Stimulated activated CD8-positive, alpha-beta memory T cell treated with anti-CD3 and anti-CD28 coated beads, Interleukin-4, amount 100 ng/mL, for 1 hour (primary cell): ENCODE measurements around the gene AKNA.

Experiments used
- DNase-seq, 2 donors: peaks; one replicate each; pipeline ENCODE4 v3.0.0-alpha.2; 2020; ENCODE audit warnings: low read depth in 2 of 2, low spot score in 1 of 2

AKNA gene

DNA sequence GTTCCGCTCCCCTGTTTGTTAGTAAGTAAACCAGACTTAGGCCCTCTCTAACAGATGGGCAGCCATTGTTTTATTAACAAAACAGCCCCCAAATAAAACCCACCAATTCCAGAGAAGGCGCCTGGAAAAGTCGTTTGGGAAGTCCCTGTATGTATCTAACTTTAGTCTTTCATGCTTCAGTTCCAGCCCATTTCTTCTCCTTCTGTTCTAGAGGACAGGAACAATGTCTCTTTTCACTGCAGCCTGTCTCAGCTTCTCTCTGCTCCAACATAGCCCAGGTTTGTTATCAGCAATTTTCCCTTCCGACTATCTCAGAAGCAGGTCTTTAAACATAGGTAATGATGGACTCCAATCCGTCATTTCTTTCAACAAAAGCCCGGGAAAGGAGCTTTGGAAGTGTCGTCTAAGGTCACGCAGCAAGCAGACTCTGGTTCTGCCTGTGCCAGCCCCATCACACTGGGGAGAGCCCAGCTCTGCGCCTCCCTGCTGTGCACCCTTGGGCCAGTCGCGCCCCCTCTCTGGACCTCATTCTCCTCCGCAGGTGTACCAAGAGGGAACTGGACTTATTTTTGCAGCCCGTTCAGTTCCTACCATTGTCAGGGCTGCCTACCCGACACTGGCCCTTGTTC lies 9.6 kb upstream of the AKNA start:
- no peak for DNase-seq

DNA sequence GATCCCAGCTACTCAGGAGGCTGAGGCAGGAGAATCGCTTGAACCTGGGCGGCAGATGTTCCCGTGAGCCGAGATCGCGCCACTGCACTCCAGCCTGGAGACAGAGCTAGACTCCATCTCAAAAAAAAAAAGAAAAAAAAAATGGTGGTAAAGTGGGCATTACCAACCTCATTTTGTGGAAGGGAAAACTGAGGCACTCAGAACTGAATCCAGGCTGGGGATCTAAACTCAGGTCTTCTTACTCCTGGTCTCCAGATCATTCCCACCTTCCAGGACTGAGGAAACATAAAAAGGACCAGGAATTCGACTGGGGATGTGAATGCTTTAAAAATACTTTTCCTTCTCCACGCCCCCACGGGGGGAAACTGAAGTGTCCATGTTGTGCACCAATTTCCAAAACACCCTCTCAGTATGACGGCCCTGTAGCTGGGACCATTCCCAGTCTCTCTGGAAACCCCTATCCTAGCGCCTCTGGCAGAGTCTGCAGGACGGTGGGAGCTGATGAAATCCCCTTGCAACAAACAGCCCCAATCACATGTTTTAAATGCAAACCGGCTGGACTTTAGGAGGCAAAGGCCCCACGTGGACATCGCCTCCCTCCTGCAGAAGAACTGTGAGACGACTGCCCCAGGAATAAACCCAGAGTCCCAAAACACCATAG lies 8.9 kb upstream of the AKNA start:
- DNase-seq, result no peak

DNA sequence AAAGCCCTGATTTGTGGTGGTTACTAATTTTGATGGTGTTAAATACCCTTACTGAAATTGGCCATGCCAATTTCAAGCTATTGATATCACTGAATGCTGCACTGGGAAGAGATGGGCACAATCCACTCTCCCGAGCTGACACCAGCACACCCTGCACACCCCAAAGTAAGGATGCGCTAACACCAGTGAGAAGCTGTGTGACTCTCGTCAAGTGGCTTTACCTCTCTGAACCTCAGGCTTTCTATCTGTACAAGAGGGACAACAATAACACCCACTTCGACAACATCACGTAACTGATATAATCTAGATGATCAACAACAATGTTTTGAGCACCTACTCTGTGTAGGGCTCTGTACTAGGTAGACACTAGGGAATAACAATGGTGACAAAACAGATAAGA lies 8.0 kb upstream of the AKNA start:
- DNase-seq, result no peak

DNA sequence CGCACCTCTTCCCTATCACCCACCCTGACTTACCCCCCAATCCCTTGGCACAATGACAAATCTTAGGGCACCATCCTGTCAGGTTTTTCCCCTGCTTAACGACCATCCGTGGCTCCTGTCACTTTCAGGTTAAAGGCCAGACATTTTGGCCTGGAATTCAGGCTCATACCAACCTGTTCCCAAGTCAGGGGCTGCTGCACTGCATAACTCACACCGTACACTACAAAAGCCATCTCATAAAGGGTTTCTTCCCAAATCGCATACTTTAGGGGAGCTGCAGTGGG lies 7.5 kb upstream of the AKNA start:
- DNase-seq, result no peak

DNA sequence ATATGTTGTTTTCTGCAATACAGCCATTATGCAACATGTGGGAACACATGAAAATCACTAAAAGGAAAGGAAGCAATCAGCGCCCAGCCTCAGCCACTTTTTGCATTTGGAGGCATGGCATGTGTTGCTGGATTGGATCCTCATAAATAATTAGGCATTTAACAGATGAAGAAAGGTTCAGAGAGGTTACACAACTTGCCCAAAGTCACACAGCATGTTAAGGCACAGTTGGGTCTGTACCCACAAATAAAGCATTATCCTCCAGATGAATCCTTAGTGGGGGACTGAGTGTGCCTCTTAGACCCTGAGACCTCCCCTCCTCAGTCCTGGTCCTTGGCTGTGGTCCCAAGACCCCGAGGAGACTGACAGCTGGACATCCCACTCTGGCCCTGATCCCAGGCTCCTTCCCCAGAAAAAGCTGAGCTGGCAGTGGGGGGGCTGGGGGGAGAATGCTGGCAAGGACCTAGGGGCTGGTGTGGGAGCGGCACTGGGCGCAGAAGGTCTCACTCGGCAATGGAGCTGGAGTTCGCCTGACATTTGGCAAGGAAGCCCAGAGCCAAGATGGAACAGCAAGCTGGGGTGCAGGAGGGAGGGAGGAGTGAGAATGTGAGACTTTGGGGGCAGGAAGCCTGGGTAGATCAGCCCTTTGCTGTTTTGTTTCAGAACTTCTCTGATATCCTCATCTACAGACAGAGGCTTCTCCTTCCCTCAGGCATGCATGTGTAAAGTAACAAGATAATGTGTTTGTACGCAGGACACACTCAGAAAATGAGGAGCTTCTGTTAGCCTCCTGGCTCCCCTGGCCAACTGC lies 6.9 kb upstream of the AKNA start:
- DNase-seq, result no peak

DNA sequence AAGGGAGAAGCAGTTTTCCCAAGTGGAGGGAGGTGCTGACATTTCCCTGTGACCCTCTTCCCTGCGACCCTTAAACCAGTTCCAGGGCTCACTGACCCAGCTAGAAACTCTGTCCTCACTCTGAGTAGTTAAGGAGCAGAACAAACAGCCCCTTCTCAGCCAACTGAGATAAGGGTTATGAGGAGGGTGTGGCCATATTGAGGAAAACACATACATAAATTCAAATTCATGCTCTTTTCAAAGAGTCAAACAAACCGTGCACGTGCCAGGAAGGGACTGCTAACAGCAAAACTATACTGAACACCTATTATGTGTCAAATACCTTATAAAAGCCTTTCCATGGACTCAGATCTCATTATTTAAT lies 4.9 kb upstream of the AKNA start:
- no peak for DNase-seq

DNA sequence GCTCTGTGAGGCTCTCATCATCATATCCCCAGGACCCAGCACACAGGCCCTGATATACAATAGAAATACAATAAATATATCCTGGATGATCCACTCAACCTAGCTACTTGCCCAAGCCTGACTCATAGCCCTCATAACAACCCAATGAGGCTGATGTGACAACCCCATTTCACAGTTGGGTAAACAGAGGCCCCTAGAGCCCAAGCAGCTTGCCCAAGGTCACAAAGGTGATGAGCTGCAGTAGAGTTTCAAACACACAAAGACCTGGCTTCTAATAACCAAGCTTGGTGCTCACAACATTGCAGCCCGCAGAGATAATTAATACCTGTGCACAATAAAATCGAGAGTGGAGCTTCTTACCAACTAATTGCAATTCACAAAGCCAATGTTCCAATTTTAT lies 3.2 kb upstream of the AKNA start:
- no peak for DNase-seq

DNA sequence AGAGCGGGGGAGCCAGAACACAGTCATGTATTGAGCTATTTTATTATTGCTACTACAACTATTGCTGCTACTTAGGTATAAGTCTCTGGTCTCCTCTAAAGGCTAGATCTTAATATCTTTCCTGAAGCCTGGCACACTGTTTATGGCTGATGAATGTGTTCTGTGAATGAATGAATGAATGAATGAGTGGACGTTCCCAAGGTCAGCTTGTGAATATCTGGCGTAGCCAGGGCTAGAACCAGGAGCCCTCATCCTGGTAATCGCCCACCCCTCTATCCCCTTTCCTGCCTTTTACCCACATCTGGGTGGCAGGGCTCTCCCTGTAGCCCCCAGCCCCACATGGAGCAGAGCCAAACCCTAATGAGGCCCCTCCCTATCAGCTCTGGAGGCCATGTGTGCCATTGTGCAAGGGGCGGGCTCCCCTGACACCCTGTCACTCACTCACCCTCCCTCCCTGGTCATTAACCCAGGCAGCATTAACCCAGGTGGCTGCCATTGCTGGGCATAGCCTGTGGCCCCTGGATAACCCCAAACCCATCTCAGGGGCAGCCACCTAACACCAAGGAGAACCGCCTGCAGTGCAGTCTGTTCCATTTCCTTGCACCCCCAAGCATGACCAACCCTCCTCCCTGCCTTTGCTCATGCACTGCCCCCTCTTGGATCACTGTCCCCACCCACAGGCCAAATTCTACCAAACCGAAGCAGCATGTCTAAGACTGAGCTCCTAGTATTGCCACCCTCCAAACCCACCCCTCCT lies 2.0 kb upstream of the AKNA start:
- DNase-seq, result no peak

DNA sequence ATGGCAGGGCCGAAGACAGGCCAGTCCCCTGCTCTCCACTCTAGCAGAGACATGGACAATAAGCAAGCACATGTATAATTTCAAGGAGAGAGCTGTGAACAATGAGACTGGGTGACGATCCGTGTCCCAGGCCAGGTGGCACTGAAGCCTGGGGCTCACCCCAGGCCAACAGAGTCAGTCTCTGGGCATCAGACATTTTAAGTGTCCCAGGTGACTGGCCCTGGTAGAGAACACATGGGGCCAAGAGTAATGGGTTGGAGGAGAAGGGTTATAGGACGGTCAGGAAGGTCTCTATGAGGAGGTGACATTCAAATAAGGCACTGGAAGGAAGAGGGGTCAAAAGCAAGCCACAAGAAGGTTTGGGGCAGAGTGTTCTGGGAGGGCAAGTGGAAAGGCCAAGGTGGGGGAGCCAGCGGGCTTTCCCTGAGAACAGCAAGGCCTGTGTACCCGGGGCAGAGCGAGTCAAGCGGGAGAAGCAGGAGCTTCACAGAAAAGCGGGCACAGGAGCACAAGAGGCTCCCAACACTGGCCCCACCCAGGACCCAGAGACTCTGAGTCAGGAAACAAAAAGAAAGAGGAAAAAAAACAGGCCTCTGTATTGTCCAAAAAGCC lies 1.1 kb upstream of the AKNA start:
- no peak for DNase-seq

DNA sequence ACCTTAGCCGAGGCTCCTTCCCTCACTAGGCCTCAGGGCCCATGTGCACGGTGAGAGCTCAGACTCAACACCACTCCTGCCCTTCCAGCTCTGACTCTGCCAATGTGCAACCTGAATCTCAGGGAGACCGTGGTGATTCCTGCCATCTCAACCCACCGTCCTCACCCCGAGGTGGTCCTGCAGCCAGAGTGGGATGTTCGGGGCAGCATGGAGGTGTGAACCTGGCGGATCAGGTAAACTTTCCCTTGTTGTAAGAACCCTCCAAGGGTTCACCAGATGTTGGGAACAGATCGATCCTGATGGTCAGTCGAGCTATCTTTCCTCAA lies 538 bp upstream of the AKNA start:
- no peak for DNase-seq

DNA sequence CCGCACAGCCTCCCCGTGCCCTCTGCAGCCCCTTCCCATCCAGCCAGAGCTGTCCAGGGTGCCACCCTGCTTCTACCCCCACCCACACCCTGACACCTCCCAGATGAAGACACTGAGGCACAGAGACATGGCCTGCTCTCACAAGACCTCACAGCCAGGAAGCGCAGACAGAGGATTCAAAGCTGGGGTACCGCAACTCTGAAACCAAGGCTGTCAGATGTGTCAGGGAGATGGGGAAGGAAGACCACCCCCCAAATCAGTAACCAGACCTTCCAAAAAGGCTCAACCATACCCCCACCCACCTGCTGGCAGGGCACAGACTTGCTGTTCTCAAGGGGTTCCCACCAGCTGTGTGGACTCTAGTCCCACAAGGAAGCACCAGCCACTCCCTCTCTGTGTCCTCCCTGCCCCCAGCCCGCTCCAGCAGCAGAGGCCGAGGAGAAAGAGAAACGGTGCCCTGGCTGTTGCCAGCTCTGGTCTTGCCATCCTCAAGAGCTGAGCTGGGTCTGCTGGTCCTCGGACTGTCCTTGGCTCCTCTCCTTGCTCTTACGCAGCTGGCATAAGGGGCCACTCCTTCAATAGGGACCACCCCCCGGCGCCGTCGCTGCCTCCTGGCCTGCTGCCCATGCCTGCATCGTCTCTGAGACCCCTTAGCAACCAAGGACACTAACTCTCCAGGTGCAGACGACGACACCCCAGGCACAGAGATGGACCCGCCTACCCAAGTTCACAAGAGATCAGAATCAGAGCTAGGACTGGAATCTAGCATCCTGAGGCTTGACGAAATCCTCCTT lies 699 bp downstream of the AKNA start:
- DNase-seq, result no peak

DNA sequence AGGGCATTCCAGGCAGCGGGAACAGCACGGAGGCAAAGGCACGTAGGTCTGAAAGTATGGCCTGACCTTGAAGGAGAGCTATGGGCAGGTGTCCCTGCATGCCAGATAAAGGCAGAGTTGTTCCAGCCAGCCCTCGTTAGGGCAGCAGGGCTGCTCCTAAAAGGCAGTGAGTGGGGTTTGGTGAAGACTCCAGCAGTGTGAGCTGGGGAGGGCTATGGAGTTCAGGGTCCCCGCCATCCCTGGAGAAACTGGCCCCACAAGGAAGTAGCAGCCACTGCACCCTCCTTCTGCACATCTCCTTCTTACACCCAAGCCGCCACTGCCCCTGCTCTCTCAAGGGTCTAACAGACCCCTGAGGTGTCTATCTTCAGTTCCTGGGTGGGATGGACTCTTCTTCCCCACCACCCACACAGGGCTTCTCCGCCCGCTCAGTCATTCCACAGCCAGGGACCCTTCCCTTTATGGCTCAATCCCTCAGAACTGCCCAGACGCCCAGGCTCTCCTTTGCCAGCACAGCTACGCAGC lies 1.4 kb downstream of the AKNA start:
- DNase-seq, result no peak

DNA sequence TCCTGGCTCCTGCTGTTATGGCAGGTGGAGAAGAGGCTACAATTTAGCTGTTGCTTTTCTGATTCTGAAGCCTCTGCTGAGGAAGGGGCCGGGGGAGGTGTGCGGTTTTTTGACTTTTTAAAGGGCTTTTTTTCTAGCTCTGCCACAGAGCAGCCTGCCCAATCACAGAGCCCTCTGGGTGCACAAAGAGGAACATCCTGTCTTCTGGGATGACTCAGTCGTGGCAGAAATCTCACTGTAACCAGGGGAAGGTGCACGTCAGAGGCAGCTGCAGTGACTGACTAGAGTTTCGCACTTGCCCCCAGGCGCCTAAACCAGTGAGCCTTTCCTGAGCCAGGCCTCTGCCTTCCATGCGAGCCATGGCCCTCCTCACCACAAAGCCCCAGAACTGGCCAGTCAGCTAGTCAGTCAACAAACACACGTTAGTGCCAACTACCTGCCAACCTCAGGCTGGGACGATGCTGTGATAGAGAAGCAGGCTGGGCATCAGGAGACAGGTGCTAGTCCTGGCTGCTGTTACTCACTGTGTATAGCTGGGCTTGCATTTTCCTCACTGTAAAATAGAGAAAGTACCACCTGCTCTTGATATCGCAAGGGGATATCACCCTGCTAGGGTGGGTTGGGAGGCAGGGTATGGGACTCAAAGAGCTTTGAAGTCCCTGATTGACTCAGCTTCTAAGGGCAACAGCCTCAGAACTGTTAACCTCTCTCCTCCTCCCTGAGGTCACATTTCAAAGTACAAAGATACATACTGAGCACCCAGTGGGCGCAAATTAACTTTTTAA lies 2.2 kb downstream of the AKNA start:
- DNase-seq, result peak; percentile 64 to 76

DNA sequence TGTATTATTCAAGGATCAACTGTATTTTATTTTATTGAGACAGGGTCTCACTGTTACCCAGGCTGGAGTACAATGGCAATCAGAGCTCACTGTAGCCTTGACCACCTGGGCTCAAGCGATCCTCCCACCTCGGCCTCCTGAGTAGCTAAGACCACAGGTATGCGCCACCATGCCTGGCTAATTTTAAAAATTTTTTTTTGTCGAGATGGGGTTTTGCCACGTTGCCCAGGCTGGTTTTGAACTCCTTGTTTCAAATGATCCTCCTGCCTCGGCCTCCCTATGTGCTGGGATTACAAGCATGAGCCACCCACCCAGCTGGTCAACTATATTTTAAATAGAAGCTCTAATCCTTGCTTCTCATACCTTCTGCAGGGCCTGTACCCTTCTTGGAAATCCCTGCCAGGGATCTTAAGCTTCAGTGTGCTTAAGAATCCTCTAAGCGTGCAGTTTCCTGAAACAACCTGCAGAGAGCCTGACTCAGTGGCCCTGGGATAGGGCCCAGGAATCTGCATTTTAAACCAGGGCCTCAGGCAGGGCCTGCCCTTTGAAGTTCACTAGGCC lies 2.9 kb downstream of the AKNA start:
- no peak for DNase-seq

DNA sequence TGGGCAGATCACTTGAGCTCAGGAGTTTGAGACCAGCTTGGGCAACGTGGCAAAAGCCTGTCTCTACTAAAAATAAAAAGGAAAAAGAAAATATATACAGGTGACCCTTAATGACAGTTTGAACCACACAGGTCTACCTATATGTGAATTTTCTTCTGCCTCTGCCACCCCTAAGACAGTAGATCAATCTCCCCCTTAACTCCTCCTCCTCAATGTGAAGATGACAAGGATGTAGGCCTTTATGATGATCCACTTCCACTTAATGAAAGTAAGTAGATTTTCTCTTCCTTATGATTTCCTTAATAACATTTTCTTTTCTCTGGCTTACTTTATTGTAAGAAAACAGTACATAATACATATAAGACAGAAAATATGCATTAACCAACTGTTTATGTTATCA lies 3.4 kb downstream of the AKNA start:
- DNase-seq, result no peak

DNA sequence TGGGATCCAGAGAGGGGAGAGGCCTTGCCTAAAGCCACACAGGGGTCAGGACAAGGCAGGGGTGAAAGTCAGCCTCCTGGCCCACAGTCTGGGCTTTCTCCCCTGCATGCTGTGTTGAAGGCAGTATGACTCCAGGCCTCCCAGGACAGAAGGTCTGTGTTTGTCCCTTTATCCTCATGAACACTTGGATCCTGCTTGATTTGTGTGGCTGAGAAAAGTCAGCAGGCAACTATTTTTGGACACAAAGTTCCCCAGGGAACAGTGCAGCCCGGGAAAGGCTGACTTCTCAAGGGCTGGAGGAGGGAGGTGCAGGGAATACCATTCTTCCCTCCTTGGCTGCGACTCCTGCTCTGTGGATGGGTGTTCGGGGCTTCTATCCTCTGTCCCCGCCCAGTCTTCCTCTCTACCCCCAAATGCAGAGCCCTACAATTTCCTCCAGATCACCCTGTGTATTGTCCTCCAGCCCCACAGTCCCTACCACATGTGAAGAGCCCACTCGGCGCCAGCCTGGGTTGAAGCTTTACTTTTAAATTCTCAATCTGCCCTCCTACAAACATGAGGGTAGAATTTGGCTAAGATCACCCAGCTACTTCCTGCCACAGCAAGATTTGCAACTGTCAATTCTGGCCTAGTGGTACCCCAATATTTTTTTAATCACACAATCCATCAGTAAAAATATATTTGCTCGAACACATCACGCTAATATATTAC lies 4.1 kb downstream of the AKNA start:
- DNase-seq, result no peak

DNA sequence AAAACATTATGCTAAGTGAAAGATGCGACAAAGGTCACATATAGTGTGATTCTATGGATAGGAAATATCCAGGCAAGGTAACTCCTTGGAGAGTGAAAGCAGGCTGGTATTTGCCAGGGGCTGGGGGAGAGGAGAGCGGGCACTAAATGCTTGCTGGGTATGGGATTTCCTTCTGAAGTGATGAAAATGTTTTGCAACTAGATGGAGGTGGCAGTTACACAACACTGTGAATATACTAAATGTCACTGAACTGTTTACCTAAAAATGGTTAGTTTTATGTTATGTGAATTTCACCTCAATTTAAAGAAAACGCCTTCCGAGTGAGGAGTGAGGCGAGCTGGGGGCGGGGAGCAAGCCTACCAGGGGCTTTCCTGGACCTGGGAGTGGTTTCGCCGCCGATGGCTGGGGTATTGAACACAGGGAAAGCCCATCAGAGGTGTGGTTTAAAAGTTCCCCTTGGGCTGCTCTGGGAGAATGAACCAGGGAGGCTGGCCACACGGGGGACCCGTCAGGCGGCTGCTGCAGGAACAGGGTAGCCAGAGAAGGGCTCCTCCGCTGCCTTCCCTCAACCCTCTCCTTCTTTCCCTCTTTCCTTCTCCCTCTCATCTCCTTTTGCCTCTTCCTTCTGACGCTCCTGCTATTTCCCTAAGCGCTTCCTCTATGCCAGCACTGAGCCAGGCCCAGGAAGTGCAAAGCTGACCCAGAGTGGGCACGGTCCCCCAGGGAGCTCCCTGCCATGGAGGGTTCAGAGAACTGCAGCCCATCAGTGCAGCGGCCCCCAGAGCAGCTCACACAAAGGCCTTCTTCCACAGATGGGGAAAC lies 4.9 kb downstream of the AKNA start:
- peak in 1 of 2 donors; percentile 46 for DNase-seq

DNA sequence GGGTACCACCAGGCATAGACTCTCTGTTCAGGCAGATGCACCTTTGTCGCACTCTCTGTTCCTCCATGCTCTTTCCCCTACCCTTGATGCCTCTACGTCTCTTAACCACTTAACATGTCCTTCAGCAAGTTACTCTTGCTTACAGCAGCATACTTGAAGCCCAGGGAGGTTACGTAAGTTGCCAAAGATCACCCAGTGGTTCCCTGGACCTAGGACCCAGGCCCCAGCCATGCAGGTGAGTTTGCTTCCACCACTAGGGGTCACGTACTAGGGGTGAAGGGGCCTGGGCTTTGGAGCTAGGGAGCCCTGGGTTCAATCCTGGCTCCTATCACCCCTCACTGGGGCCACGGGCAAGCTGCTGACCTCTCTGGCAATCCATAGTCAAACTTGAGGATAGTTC lies 8.9 kb downstream of the AKNA start:
- DNase-seq, result no peak
